SK-N-SH (cell line): ENCODE results near the gene PLCE1. TPM values are rescaled to one million over a fixed set of nuclear protein-coding genes. Genes with fewer than 3 reads are reported as not detected.
A peak's percentile ranks its signal among the peaks of the same experiment; 100 is the strongest.

Experiments used
- CTCF ChIA-PET: fragments of 300-600, 350-600 bp; formaldehyde crosslinking; extraction: SDS; loops from one replicate; lab custom pipeline; 2021; lab: Yijun Ruan, JAX
- POLR2A ChIA-PET: fragments of 350-600 bp; sonication (Branson Sonifier 250); formaldehyde crosslinking; extraction: SDS; loops from one replicate; lab custom pipeline; 2020; ENCODE audit warnings: antibody characterized with exemption, inconsistent platforms; lab: Yijun Ruan, JAX
- DNase-seq: peaks from one replicate; pipeline ENCODE4 v3.0.0; 2012
- H2AFZ ChIP-seq: fragments of 200-600 bp; sonication (generic); 2 replicates; pipeline ENCODE4 v1.8.1; 2016; ENCODE audit warnings: antibody characterized with exemption, mild to moderate bottlenecking, low read depth
- H3F3A ChIP-seq: fragments of 200-600 bp; sonication (generic); replicated peaks from 2 replicates; pipeline ENCODE3; 2016; ENCODE audit warnings: antibody characterized with exemption, mild to moderate bottlenecking; ENCODE audit not compliant: insufficient read depth
- H3K27ac ChIP-seq, 2 experiments: fragments of 200-500 bp in 1 of 2; fragments of 200-600 bp in 1 of 2; sonication (Bioruptor generic) in 1 of 2; sonication (generic), shearing (Covaris generic) in 1 of 2; 2 replicates each; pipeline versions ENCODE4 v1.5.1 to v1.6.1; 2014 to 2016; ENCODE audit warnings: low read depth in 2 of 2, inconsistent platforms in 1 of 2, low read length in 1 of 2, mild to moderate bottlenecking in 1 of 2, mixed read lengths in 1 of 2
- H3K27me3 ChIP-seq: fragments of 200-600 bp; sonication (generic), shearing (Covaris generic); 2 replicates; pipeline ENCODE4 v1.6.1; 2016; ENCODE audit warnings: mixed run types; ENCODE audit not compliant: insufficient read depth
- H3K36me3 ChIP-seq, 2 experiments: fragments of 200-500 bp in 1 of 2; fragments of 200-600 bp in 1 of 2; sonication (Bioruptor generic) in 1 of 2; sonication (generic) in 1 of 2; replicated peaks in 1 of 2; 2 replicates each; pipeline versions ENCODE3 to v1.5.1; 2014 to 2016; ENCODE audit warnings: low read length in 1 of 2, mild to moderate bottlenecking in 1 of 2; ENCODE audit not compliant: insufficient read depth in 2 of 2, control insufficient read depth in 1 of 2
- H3K4me1 ChIP-seq, 2 experiments: fragments of 200-500 bp in 1 of 2; fragments of 200-600 bp in 1 of 2; sonication (Bioruptor generic) in 1 of 2; sonication (generic), shearing (Covaris generic) in 1 of 2; 2 replicates each; pipeline versions ENCODE4 v1.5.1 to v1.6.1; 2014 to 2016; ENCODE audit warnings: low read depth in 1 of 2, low read length in 1 of 2, mixed run types in 1 of 2; ENCODE audit not compliant: insufficient read depth in 2 of 2, control insufficient read depth in 1 of 2
- H3K4me2 ChIP-seq: fragments of 200-600 bp; sonication (generic), shearing (Covaris generic); 2 replicates; pipeline ENCODE4 v1.6.1; 2017; ENCODE audit warnings: mixed run types
- H3K4me3 ChIP-seq, 2 experiments: fragments of 200-500 bp in 1 of 2; fragments of 200-600 bp in 1 of 2; sonication (Bioruptor generic) in 1 of 2; sonication (generic), shearing (Covaris generic) in 1 of 2; 2 replicates each; pipeline versions ENCODE4 v1.5.1 to v1.8.1; 2014 to 2016; ENCODE audit warnings: low read depth in 2 of 2, inconsistent platforms in 1 of 2, low read length in 1 of 2, mild to moderate bottlenecking in 1 of 2, mixed read lengths in 1 of 2, moderate library complexity in 1 of 2
- H3K79me2 ChIP-seq: fragments of 200-600 bp; sonication (generic); 2 replicates; pipeline ENCODE4 v1.8.1; 2017; ENCODE audit warnings: mild to moderate bottlenecking; ENCODE audit not compliant: insufficient read depth
- H3K9ac ChIP-seq: fragments of 200-600 bp; sonication (generic); 2 replicates; pipeline ENCODE4 v1.6.1; 2017; ENCODE audit warnings: mixed run types
- H3K9me2 ChIP-seq: fragments of 200-600 bp; sonication (generic); 2 replicates; pipeline ENCODE4 v1.6.1; 2017; ENCODE audit warnings: mixed run types
- H3K9me3 ChIP-seq: fragments of 200-600 bp; sonication (generic); 2 replicates; pipeline ENCODE4 v1.6.1; 2017; ENCODE audit warnings: mixed run types, mild to moderate bottlenecking, moderate library complexity
- H4K20me1 ChIP-seq: fragments of 200-600 bp; sonication (generic); 2 replicates; pipeline ENCODE4 v1.6.1; 2017; ENCODE audit warnings: mild to moderate bottlenecking, mixed run types; ENCODE audit not compliant: insufficient read depth
- EP300 ChIP-seq, 2 experiments: IDR thresholded peaks; 2 replicates each; pipeline versions ENCODE4 v1.4.0 to v1.6.1; 2012; ENCODE audit warnings: borderline replicate concordance in 1 of 2, low read depth in 1 of 2, low read length in 1 of 2
- FOXM1 ChIP-seq: IDR thresholded peaks from 2 replicates; pipeline ENCODE4 v1.4.0; 2012; ENCODE audit warnings: low read depth, mild to moderate bottlenecking
- GATA2 ChIP-seq: sonication (generic); formaldehyde crosslinking; IDR thresholded peaks from 2 replicates; pipeline ENCODE4 v1.5.0; 2020; ENCODE audit warnings: mild to moderate bottlenecking, missing genetic modification reagents
- MEF2A ChIP-seq: IDR thresholded peaks from 2 replicates; pipeline ENCODE4 v1.4.0; 2012; ENCODE audit warnings: low read depth, borderline replicate concordance
- NFIC ChIP-seq: IDR thresholded peaks from 2 replicates; pipeline ENCODE4 v1.4.0; 2012; ENCODE audit warnings: borderline replicate concordance
- POLR2AphosphoS5 ChIP-seq: IDR thresholded peaks from 2 replicates; pipeline ENCODE4 v1.6.1; 2012; ENCODE audit warnings: low read depth, low read length
- RXRA ChIP-seq: IDR thresholded peaks from 2 replicates; pipeline ENCODE4 v1.4.0; 2012; ENCODE audit warnings: low read depth, mild to moderate bottlenecking, borderline replicate concordance
- TAF1 ChIP-seq: IDR thresholded peaks from 2 replicates; pipeline ENCODE4 v1.6.1; 2012; ENCODE audit warnings: low read depth, mild to moderate bottlenecking, low read length, moderate library complexity, borderline replicate concordance
- WGBS: methylation state at CpG from one replicate; pipeline ENCODE4 v1.1.6; 2017; ENCODE audit warnings: low lambda C conversion rate; 5-methylcytosine and 5-hydroxymethylcytosine counted together
- polyA plus RNA-seq, 3 experiments: library from polyadenylated mRNA; depleted of rRNA; stranded (reverse); fragments of >200 nt; gene quantifications; 2 replicates each; pipeline ENCODE4 v1.2.3, GENCODE V29; 2012
- TF ChIP-seq, protein P1 (sequence below): IDR thresholded peaks from 2 replicates; pipeline ENCODE4 v1.6.1; 2012; ENCODE audit warnings: mild to moderate bottlenecking, low read depth, low read length, moderate library complexity

The PLCE1 gene
- polyA plus RNA-seq, 1 of the 3 experiments (the other 2 are of a cell fraction): 1.2 TPM

- no peak for TF ChIP-seq GATA2
- TF ChIP-seq POLR2AphosphoS5: no peak
- TF ChIP-seq, protein P1, sequence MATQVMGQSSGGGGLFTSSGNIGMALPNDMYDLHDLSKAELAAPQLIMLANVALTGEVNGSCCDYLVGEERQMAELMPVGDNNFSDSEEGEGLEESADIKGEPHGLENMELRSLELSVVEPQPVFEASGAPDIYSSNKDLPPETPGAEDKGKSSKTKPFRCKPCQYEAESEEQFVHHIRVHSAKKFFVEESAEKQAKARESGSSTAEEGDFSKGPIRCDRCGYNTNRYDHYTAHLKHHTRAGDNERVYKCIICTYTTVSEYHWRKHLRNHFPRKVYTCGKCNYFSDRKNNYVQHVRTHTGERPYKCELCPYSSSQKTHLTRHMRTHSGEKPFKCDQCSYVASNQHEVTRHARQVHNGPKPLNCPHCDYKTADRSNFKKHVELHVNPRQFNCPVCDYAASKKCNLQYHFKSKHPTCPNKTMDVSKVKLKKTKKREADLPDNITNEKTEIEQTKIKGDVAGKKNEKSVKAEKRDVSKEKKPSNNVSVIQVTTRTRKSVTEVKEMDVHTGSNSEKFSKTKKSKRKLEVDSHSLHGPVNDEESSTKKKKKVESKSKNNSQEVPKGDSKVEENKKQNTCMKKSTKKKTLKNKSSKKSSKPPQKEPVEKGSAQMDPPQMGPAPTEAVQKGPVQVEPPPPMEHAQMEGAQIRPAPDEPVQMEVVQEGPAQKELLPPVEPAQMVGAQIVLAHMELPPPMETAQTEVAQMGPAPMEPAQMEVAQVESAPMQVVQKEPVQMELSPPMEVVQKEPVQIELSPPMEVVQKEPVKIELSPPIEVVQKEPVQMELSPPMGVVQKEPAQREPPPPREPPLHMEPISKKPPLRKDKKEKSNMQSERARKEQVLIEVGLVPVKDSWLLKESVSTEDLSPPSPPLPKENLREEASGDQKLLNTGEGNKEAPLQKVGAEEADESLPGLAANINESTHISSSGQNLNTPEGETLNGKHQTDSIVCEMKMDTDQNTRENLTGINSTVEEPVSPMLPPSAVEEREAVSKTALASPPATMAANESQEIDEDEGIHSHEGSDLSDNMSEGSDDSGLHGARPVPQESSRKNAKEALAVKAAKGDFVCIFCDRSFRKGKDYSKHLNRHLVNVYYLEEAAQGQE: no peak
- no peak for TF ChIP-seq RXRA
- TF ChIP-seq MEF2A: no peak
- TF ChIP-seq, all 33 proteins: peak for 0
- Histone ChIP-seq H3K9ac (no peak overlapping the region), H3K4me2 (no peak overlapping the region), H3K4me1 (peaks cover 14 to 15% of the 10 kb centered on the region in 2 experiments; a peak in 3 of 4 replicates), H3F3A (peaks cover 31% of the 10 kb centered on the region), H3K9me2 (no peaks in the 10 kb centered on the region), H3K36me3 (no peaks in the 10 kb centered on the region), H3K79me2 (no peaks in the 10 kb centered on the region), H2AFZ (no peak overlapping the region), H3K27me3 (no peaks in the 10 kb centered on the region), H3K9me3 (no peaks in the 10 kb centered on the region), H3K4me3 (no peak overlapping the region; a peak in 1 of 4 replicates), H3K27ac (no peak overlapping the region), H4K20me1 (no peaks in the 10 kb centered on the region)
- ChIA-PET POLR2A (no interaction called here), CTCF (interaction anchor here (0.7 kb wide), 1 partner anchor 44 kb away, joined by 3 read pairs; no protein-coding TSS in a partner anchor)
- no peak for DNase-seq
- 86% methylated on average over 1 of the region's 1 CpG for WGBS
Observed at GRCh38 chr10:93995182-93995581, 1.5 kb downstream of the PLCE1 start.

GRCh38 chr10:93995598-93996271, 2.0 kb downstream of the PLCE1 start:
- no peak overlapping the region for H3K27ac ChIP-seq
- CTCF ChIA-PET: interaction anchor here (0.6 kb wide), 1 partner anchor 79 kb away, joined by 3 read pairs; no protein-coding TSS in a partner anchor
- no peaks in the 10 kb centered on the region for H3K79me2 ChIP-seq
- no peak overlapping the region for H3K4me2 ChIP-seq
- no peak for DNase-seq
- H3K9me3 ChIP-seq: no peaks in the 10 kb centered on the region
- no peaks in the 10 kb centered on the region for H4K20me1 ChIP-seq
- no peak overlapping the region for H2AFZ ChIP-seq
- TF ChIP-seq NFIC (peak; percentile 31; the same call in 1 of the 2 replicates), FOXM1 (no peak), RXRA (no peak), EP300 (IDR thresholded peaks at IDR 0.05; ENCODE audit: borderline replicate concordance in 1 of 2, low read depth in 1 of 2, low read length in 1 of 2) (no peak), TAF1 (no peak)
- TF ChIP-seq, all 33 proteins: peak for 1
- POLR2A ChIA-PET: no interaction called here
- H3K4me1 ChIP-seq: peaks cover 14 to 15% of the 10 kb centered on the region in 2 experiments; a peak in 3 of 4 replicates
- H3K9me2 ChIP-seq: no peaks in the 10 kb centered on the region
- H3K36me3 ChIP-seq: no peaks in the 10 kb centered on the region
- WGBS: 85% methylated on average over 10 of the region's 10 CpGs
- no peaks in the 10 kb centered on the region for H3K27me3 ChIP-seq
- H3K9ac ChIP-seq: no peak overlapping the region
- no peak overlapping the region for H3K4me3 ChIP-seq
- H3F3A ChIP-seq: peaks cover 32% of the 10 kb centered on the region
